ENCODE measurements around the gene CER1. TPM values are rescaled to one million over a fixed set of nuclear protein-coding genes. Genes with fewer than 3 reads are reported as not detected.

CER1 gene
- total and polyA plus RNA-seq, 9 of the 15 experiments (the other 6 are each of a cell fraction or from before 2014, with no cell fraction given) = not detected

DNA sequence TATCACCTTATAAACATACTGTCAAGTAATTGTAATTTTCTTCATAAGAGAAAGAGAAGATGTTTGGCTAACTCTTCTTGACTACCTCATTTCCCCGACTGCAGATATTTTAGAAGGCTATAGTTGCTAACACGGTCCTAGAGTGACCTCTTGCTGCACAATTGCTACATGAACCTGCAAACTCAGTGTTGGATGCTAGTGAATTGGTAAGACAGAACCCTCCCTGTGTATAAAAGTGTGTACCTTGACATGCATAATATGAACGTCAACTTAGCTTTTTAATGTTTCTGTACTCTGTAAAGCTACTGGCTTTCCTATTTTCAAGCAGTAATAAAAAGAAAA lies 46.7 kb upstream of the CER1 start:
- Histone ChIP-seq H3K27ac (ENCODE audit: extremely low read depth, low read depth, low read length) (no peak overlapping the region), H3K79me2 (ENCODE audit: control insufficient read depth, insufficient read depth, low read length) (no peaks in the 10 kb centered on the region), H3K36me3 (ENCODE audit: control insufficient read depth, insufficient read depth, low read length) (no peaks in the 10 kb centered on the region), H3K4me1 (replicated peaks in 1 of 2; ENCODE audit: control insufficient read depth in 2 of 2, insufficient read depth in 2 of 2, low read length in 2 of 2) (no peaks in the 10 kb centered on the region), H3K9me1 (ENCODE audit: control insufficient read depth, insufficient read depth, low read length) (no peaks in the 10 kb centered on the region), H4K20me1 (replicated peaks; ENCODE audit: control insufficient read depth, insufficient read depth, low read length) (no peaks in the 10 kb centered on the region), H3K4me2 (ENCODE audit: insufficient read depth, low read length) (no peak overlapping the region), H3K9me3 (replicated peaks; ENCODE audit: control insufficient read depth, insufficient read depth, low read depth, low read length) (no peaks in the 10 kb centered on the region), H3K9ac (ENCODE audit: insufficient read depth in 1 of 2, low read depth in 2 of 2, low read length in 2 of 2) (no peak overlapping the region), H2AFZ (ENCODE audit: low read depth, low read length) (no peak overlapping the region), H3K27me3 (ENCODE audit: control insufficient read depth in 2 of 2, insufficient read depth in 2 of 2, low read length in 2 of 2) (no peaks in the 10 kb centered on the region; a peak in 1 of 5 replicates), H3K4me3 (no peak overlapping the region)
- CTCF ChIA-PET (ENCODE audit: low intra/inter-chr PET ratio) = interaction anchor here (1.2 to 1.6 kb wide), 3 partner anchors 153 to 416 kb away, joined by 3 to 5 read pairs (median 3); no protein-coding TSS in a partner anchor
- no peak for FAIRE-seq
- intact Hi-C loops (cut with micrococcal nuclease) (loop anchor here (5.0 to 10.0 kb wide), 4 partner anchors 302 to 1734 kb away; no protein-coding TSS in a partner anchor), in situ Hi-C loops (cut with MboI) (loop anchor here (10.0 kb wide), 1 partner anchor 324 kb away; no protein-coding TSS in a partner anchor)
- POLR2A ChIA-PET = no interaction called here
- ATAC-seq = peak; percentile 51; the same call in 1 of the 3 replicates
- TF ChIP-seq, protein P1, sequence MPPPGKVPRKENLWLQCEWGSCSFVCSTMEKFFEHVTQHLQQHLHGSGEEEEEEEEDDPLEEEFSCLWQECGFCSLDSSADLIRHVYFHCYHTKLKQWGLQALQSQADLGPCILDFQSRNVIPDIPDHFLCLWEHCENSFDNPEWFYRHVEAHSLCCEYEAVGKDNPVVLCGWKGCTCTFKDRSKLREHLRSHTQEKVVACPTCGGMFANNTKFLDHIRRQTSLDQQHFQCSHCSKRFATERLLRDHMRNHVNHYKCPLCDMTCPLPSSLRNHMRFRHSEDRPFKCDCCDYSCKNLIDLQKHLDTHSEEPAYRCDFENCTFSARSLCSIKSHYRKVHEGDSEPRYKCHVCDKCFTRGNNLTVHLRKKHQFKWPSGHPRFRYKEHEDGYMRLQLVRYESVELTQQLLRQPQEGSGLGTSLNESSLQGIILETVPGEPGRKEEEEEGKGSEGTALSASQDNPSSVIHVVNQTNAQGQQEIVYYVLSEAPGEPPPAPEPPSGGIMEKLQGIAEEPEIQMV (tag; conservative IDR thresholded peaks at IDR 0.05; ENCODE audit: low read depth) = no peak
- TF ChIP-seq RAD21 (CRISPR knock-in tag; conservative IDR thresholded peaks at IDR 0.05 in 1 of 2, IDR thresholded peaks at IDR 0.05 in 1 of 2) = peak; percentile 60 to 68
- TF ChIP-seq, protein P2, sequence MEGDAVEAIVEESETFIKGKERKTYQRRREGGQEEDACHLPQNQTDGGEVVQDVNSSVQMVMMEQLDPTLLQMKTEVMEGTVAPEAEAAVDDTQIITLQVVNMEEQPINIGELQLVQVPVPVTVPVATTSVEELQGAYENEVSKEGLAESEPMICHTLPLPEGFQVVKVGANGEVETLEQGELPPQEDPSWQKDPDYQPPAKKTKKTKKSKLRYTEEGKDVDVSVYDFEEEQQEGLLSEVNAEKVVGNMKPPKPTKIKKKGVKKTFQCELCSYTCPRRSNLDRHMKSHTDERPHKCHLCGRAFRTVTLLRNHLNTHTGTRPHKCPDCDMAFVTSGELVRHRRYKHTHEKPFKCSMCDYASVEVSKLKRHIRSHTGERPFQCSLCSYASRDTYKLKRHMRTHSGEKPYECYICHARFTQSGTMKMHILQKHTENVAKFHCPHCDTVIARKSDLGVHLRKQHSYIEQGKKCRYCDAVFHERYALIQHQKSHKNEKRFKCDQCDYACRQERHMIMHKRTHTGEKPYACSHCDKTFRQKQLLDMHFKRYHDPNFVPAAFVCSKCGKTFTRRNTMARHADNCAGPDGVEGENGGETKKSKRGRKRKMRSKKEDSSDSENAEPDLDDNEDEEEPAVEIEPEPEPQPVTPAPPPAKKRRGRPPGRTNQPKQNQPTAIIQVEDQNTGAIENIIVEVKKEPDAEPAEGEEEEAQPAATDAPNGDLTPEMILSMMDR (IDR thresholded peaks at IDR 0.05 in 2 of 3, conservative IDR thresholded peaks at IDR 0.05 in 1 of 3; ENCODE audit: insufficient read depth in 2 of 3, low read depth in 1 of 3, low read length in 3 of 3) = peak in 2 of 3 experiments; percentile 27 to 51; a peak in 3 of 6 replicates
- TF ChIP-seq, protein P3, sequence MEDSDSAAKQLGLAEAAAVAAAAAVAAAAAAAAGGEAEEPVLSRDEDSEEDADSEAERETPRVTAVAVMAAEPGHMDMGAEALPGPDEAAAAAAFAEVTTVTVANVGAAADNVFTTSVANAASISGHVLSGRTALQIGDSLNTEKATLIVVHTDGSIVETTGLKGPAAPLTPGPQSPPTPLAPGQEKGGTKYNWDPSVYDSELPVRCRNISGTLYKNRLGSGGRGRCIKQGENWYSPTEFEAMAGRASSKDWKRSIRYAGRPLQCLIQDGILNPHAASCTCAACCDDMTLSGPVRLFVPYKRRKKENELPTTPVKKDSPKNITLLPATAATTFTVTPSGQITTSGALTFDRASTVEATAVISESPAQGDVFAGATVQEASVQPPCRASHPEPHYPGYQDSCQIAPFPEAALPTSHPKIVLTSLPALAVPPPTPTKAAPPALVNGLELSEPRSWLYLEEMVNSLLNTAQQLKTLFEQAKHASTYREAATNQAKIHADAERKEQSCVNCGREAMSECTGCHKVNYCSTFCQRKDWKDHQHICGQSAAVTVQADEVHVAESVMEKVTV (CRISPR knock-in tag; IDR thresholded peaks at IDR 0.05) = 0 out of 2 replicates have a peak, but pooled peaks have one; percentile 44
- DNase-seq (ENCODE audit: extremely low read depth in 1 of 4, low spot score in 3 of 4) = peak in 3 of 4 experiments; percentile 5 to 27 (median 5)
- BruUV-seq (replicated peaks) = no TSS peak
- 0% methylated on average over 3 of the region's 3 CpGs for WGBS (ENCODE audit: insufficient coverage, low coverage, missing lambda C conversion rate)

All from K562 (cell line).